Stimulated activated CD4-positive, alpha-beta T cell treated with anti-CD3 and anti-CD28 coated beads, Interleukin-1b, Interleukin-23, amount 100 ng/mL, for 24 hours (primary cell): ENCODE measurements around the gene POLG.

Source experiments
- DNase-seq, 4 experiments: peaks; one replicate each; pipeline ENCODE4 v3.0.0-alpha.2; 2020; ENCODE audit warnings: low read depth in 4 of 4, low spot score in 1 of 4

POLG gene

GRCh38 chr15:89370120-89370977, 35.7 kb upstream of the POLG start:
- no peak for DNase-seq

- no peak for DNase-seq
Measured at GRCh38 chr15:89369341-89369947, 34.8 kb upstream of the POLG start.

DNA sequence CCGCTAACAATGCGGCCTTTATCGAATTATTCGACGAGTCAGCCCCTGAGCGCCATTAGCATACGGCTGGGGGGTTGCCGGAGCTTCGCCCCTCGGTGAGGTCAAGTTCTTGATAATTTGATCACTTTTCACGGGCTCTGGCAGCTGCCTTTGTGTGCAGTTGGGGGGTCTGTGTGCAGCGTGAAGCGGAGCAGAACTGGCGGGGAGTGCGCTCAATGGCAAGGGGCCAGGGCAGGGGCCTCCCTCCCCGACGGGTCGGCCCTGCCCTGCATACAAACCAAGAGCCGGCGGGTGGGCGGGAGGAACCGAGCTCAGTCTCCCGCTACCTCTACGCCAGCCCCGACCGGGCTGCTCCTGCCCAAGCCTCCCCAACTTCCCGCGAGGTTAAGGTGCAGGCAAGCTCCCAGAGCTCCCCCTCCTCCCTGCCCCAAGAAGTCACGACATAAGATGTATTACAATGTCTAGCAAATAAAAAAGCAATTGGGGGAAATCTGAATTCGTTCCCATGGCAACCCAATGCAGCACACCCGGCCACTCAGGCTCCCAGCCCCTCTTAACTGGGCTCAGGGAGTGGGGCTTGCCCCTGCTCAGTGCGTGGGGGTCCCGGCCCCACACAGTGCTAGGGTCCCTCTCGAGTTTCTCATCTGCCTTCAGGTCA, 34.1 kb upstream of the POLG start:
- DNase-seq, result no peak

DNA sequence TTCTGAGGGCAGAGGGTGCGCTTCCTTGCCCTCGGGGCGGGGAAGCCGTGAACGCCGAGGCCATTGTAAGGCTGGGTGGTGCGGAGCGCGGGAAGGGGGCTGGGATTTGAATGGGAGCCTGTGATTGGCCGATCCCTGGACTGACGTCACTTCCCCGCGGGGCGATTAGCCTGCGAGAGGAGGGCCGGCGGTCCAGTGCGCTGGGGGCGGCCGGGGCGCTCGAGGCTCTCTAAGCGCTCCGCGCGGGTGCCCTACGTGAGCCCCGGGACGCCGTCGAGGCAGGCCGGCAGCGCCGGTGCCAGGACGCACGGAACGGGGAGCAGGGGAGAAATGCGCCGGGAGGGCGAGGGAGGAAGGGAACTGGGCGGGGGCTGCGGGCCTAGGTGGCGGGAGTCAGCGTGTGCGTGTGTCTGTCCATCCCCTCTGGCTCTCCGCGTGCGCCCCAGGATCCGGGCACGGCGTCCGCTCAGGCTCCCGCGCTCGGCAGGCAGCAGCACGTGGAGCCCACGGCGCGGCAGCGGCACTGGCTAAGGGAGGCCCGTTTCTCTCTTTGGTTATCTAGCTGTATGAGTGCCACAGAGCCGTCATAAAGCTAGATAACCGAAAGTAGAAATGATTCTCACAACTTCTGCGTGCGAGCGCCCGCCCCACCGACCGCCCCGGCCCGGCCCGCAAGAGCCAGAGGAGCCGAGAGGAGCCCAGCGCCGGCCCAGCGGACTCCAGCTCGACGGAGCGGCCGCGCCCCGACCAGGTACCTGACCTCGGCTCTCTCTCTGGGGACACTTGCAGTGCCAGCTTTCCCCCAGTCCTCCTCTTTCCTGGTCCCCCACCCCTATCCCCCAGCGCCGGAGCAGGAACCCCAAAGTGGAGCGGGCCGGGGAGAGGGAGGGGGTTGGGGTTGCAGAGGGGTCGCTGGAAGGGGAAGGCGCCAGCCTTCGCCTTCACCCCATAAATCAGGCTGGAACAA, 33.1 kb upstream of the POLG start:
- no peak for DNase-seq

GRCh38 chr15:89366656-89367393, 32.2 kb upstream of the POLG start:
- no peak for DNase-seq

- DNase-seq, result no peak
Measured at GRCh38 chr15:89365462-89366065, 30.9 kb upstream of the POLG start.

DNA sequence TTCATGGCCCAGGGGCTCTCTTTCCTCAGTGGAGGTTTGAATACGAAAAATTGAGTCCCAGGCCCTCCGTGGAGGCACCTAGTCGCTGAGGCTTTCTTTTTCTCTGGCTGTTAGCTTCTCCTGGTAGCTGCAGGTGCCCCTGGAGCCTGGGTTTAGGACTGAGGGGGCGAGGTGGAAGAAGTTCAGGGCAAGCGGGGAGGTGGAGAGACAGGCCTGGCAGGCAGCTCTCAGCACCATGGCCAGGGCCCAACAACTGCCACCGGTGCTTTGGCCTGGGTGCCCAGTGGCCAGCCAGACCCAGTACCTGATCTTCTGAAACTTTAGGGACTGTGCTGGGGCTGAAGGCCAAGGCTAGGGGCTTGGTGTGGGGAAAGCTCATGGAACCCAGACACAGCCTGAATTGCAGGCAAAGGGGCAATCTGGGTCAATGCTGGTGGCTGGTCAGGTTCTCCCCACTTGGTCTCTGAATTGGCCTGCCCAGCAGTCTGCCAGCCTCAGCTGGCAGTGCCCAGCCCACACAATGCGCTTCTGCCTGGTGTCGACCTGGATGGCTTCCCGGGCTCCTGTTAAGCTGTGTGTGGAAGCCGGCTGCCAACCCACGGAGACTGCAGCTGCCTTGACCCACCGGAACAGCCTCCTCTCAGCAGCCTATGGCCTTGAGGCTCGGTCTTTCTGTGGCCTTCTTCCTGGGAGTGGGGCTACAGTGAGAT, 30.3 kb upstream of the POLG start:
- DNase-seq, result no peak

- DNase-seq, result no peak
Measured at GRCh38 chr15:89364341-89364740, 29.7 kb upstream of the POLG start.

DNA sequence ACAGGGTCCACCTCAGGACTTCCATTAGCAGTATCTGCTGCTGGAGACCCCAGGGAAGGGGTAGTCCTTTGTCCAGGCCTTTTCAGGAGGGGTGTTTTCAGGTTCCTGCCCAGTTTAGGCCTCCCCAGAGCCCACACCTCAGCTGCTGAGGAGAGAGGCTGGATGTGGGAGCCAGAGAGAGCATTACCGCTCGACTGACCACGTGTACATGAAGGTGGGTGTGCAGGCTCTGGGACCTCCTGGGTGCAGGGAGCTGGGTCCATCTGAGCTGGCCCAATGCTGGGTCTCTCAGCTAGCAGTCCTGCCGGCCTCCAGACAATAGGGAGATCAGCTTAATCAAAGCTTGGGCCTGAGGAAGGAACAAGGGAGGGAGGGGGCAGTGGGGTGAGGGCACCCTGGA, 29.1 kb upstream of the POLG start:
- no peak for DNase-seq

- DNase-seq, result no peak
Measured at GRCh38 chr15:89363133-89363532, 28.5 kb upstream of the POLG start.

DNA sequence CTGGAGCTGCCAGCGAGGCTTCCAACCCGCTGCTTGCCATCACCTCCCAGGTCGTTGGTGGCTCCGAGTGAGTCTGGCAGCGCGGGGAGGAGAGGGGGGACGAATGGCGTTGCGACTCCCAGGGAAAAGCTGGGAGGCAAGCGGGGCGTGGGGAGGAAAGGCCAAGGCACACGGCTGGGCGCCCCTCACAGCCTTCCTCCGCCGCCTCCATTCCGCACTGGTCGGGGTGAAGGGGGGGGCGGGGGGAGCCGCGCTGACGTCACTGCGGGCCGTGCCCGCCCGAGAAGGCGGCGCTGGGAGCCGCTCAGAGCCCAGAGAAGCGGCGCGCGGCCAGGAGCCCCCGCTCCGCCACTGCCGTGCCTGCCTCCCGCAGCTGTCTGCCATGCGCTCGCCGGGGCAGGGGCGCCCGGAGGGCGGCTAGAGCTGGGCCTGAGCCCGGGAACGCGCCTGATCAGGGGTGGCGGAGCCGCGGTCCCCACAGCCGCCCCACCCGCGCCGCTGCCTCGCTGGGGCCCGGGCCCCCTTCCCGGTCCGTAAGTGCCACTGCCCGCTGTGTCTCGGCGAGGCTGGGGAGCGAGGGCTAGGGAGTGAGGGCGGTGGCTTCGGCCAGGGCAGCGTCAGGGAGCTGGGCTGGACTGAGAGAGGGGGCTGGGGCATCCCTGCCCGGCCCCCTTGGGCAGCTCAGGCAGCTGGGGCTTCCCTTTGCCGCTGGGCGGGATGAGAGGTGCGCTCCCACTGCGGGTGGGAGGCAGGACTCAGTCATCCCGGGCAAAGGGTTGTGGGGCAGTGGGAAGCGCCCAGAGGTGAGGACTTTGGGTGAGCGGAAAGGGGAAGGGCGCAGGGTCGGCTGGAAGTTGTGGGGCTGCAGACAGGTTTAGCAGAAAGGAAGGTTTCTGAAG, 27.8 kb upstream of the POLG start:
- DNase-seq, result no peak

- DNase-seq, result peak; percentile 28 to 47 (median 40)
Measured at GRCh38 chr15:89361451-89362202, 27.0 kb upstream of the POLG start.

DNA sequence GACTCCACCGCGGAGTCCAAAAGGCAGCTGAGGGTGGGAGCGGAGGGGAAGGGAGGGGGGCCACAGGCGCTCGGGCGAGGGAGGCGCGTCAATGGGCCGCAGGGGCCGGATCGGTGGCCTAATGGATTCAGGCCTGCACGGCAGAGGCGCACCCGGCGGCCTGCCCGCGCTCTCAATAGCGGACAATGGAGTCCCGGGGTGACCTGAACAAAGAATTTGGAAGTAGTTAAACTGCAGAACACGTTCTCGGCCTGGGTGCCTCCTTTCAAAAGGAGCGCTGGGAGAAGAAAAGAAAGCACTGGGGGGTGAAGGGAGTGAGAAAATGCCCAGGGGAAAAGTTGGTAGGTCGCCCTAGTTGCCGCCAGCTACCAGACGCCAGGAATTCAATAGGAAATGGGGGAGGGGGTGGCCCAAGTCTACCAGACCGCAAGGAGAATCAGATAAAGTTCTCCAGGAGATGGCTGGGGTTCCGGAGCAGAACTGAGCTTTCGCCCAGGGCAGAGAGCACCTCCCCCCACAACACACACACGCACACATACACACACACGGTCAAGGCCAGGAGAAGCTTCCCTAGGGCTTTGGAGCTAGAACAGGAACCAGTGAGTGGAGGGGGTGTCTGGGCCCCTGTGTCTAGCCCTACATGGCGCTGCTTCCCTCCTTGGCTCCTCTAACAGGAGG, 25.8 kb upstream of the POLG start:
- DNase-seq, result no peak

- no peak for DNase-seq
Measured at GRCh38 chr15:89359471-89360293, 25.1 kb upstream of the POLG start.

- DNase-seq, result peak; percentile 54 to 79 (median 65)
Measured at GRCh38 chr15:89358755-89359439, 24.3 kb upstream of the POLG start.

DNA sequence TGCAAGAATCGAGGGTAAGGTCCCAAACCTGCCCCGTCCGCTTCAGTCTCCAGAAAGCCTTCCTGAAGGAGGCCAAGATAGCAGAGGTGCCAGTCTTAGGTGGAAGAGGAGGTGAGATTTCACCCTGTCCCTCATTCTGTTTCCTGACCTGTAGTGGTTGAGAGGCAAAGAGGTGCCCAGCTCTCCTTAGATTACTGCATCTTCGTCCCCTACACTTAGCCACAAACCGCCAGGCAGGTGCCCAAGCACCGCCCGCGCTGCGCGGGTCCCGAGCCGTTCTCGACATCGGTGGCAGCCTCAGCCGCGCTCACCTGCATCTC, 23.8 kb upstream of the POLG start:
- DNase-seq, result no peak
